Suprapubic skin (tissue), 4 donors: ENCODE results near the gene SPEM3. TPM values are rescaled to one million over a fixed set of nuclear protein-coding genes. Genes with fewer than 3 reads are reported as not detected.
"Not testable (repeated sequence)": the region's sequence is repeated elsewhere in the genome, so short reads cannot be mapped to it uniquely, and the experiment has no call there.

Experiments used
- DNase-seq, 2 donors: peaks; one replicate each; pipeline ENCODE4 v3.0.0-alpha.2; 2019; ENCODE audit warnings: low spot score in 2 of 2
- H3K27ac ChIP-seq: fragments of 200-600 bp; sonication (generic); one replicate; pipeline ENCODE4 v1.5.1; 2019
- H3K27me3 ChIP-seq: fragments of 200-600 bp; sonication (generic); one replicate; pipeline ENCODE4 v1.5.1; 2019
- H3K36me3 ChIP-seq: fragments of 200-600 bp; sonication (generic); one replicate; pipeline ENCODE4 v1.5.1; 2019
- H3K4me1 ChIP-seq: fragments of 200-600 bp; sonication (generic); one replicate; pipeline ENCODE4 v1.5.1; 2019
- H3K4me3 ChIP-seq: fragments of 200-600 bp; sonication (generic); one replicate; pipeline ENCODE4 v1.5.1; 2019; ENCODE audit warnings: mild to moderate bottlenecking
- H3K9me3 ChIP-seq: fragments of 200-600 bp; sonication (generic); one replicate; pipeline ENCODE4 v1.5.1; 2019
- EP300 ChIP-seq: sonication (generic); formaldehyde crosslinking; IDR thresholded peaks from one replicate; pipeline ENCODE4 v1.6.1; 2017; ENCODE audit warnings: antibody characterized with exemption
- POLR2A ChIP-seq, 2 donors: fragments of 450-650 bp; IDR thresholded peaks; one replicate each; pipeline ENCODE4 v1.6.1; 2017; ENCODE audit warnings: antibody characterized with exemption in 2 of 2, mild to moderate bottlenecking in 2 of 2, moderate library complexity in 2 of 2
- POLR2AphosphoS5 ChIP-seq, 3 donors: sonication (generic); formaldehyde crosslinking; IDR thresholded peaks; one replicate each; pipeline ENCODE4 v1.6.1; 2017; ENCODE audit warnings: antibody characterized with exemption in 3 of 3
- WGBS: methylation state at CpG from one replicate; pipeline ENCODE4 v1.1.5; 2018; 5-methylcytosine and 5-hydroxymethylcytosine counted together
- total RNA-seq, 4 donors: library from RNA; depleted of rRNA; stranded (reverse); fragments of >200 nt; gene quantifications; one replicate each; pipeline ENCODE4 v1.1.0, GENCODE V29; 2016
- TF ChIP-seq, protein P1 (sequence below), 2 donors: fragments of 200-600 bp in 1 of 2; fragments of 450-650 bp in 1 of 2; sonication (generic) in 1 of 2; IDR thresholded peaks; one replicate each; pipeline ENCODE4 v1.5.1; 2016 to 2019; ENCODE audit warnings: antibody characterized with exemption in 2 of 2, mild to moderate bottlenecking in 1 of 2, moderate library complexity in 1 of 2

Gene SPEM3
- total RNA-seq, 4 donors from 2014 or later, result not detected

DNA sequence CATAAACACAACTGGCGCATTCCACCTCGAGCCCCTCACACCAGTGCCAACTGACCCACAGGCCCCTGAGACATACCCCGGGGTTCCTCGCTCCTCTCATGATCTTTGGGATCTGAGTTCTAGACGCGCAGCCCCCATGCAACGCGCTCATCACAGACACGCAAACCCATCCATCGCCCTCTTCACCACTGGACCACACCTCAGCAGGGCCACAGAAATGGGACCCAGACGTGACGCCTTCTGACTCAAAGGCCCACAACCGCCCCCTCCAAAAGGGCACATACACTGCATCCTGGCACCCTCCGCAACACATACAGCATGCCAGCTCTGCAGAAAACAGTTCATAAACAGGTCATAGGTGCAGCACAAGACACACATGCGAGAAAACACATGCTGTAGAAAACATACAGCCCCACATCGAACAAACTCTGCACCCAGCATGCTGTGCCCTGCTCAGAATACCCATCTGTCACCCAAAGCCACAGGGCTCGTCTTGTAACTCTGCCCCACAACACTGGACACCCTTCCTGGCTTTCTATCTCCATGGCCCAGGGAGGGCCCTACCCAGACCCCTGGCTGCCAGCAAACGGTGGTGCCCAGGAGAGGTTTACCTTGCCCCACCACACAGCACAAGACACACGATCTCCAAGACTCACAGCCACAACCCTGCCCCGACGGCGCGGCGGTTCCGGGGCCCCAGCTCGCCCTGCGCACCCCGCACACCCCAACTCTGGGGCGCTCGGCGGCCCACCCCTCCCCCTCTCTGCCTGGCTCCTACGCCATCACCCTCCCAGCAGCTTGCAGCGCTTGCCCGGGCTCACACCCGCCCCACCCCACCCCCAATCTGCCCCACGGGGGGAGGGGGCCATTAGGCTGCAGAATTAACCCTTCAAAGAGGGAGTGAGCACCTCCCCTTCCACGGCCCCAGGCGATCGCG is 49.9 kb downstream of the SPEM3 start:
- peak overlapping the region; percentile 98 for H3K4me3 ChIP-seq
- no peak for TF ChIP-seq POLR2A (IDR thresholded peaks at IDR 0.05)
- TF ChIP-seq POLR2AphosphoS5 (IDR thresholded peaks at IDR 0.05), result no peak
- TF ChIP-seq, protein P1, sequence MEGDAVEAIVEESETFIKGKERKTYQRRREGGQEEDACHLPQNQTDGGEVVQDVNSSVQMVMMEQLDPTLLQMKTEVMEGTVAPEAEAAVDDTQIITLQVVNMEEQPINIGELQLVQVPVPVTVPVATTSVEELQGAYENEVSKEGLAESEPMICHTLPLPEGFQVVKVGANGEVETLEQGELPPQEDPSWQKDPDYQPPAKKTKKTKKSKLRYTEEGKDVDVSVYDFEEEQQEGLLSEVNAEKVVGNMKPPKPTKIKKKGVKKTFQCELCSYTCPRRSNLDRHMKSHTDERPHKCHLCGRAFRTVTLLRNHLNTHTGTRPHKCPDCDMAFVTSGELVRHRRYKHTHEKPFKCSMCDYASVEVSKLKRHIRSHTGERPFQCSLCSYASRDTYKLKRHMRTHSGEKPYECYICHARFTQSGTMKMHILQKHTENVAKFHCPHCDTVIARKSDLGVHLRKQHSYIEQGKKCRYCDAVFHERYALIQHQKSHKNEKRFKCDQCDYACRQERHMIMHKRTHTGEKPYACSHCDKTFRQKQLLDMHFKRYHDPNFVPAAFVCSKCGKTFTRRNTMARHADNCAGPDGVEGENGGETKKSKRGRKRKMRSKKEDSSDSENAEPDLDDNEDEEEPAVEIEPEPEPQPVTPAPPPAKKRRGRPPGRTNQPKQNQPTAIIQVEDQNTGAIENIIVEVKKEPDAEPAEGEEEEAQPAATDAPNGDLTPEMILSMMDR (IDR thresholded peaks at IDR 0.05), result no peak
- TF ChIP-seq EP300, result no peak
- H3K36me3 ChIP-seq, result no peaks in the 10 kb centered on the region
- H3K27ac ChIP-seq, result peak overlapping the region; percentile 100
- 22% methylated on average over 16 of the region's 40 CpGs for WGBS
- peaks cover 71% of the 10 kb centered on the region for H3K4me1 ChIP-seq
- no peaks in the 10 kb centered on the region for H3K9me3 ChIP-seq
- DNase-seq, result no peak
- H3K27me3 ChIP-seq, result no peaks in the 10 kb centered on the region

DNA sequence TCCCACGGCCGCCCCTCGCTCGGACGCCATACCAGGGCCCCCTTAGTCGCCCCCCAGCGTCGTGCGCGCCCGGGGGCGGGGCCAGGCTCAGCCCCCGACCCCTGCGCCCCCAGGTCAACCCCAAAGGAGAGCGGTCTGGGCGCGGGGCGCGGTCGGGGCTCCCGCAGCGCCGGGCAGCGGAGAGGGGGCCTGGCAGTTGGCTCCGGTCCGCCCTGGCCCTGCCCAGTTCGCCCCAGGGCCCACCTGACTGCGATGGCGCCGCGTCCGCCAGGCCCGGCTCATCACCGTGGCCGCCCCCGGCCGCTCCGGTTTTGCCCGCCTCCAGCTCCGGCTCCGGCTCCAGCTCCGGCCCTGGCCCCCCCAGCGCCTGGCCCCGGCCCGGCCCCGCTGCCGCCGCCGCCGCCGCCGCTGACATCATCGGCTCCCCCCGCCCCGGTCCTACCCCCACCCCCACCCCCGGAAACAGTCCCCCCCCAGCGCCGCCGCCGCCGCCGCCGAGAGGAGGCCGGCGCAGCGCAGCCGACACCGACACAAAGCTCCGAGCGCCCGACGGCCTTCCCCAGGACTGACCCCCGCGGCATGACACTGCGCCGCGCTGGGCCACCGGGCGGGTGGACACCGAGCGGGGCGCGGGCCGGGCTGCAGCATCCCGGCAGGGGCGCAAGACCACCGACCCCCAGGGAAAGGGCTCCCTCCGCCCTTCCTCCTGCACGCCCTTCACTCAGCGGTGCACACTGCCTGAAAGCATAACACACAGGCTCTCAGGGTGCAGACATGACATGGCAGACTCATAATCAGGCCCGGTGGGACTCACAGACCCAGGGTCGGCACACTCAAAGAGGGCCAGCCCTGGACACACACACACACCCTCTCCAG is 50.8 kb downstream of the SPEM3 start, which contains the start of gene ZBTB4:
Gene ZBTB4 (minus strand): TSS at position 419 of the 876 bp plus-strand sequence. CDS start 12,830 bp downstream, outside the sequence.
- Histone ChIP-seq H3K36me3 (no peaks in the 10 kb centered on the region), H3K4me3 (peak within 1 kb of the TSS; percentile 98), H3K4me1 (peaks cover 71% of the 10 kb centered on the region), H3K9me3 (no peaks in the 10 kb centered on the region), H3K27me3 (no peaks in the 10 kb centered on the region), H3K27ac (peak within 1 kb of the TSS; percentile 100)
- DNase-seq, result no peak
- peak in 1 of 3 donors; percentile 34 for TF ChIP-seq POLR2AphosphoS5 (IDR thresholded peaks at IDR 0.05)
- no peak for TF ChIP-seq EP300
- WGBS, result 0% methylated on average over 6 of the region's 92 CpGs

DNA sequence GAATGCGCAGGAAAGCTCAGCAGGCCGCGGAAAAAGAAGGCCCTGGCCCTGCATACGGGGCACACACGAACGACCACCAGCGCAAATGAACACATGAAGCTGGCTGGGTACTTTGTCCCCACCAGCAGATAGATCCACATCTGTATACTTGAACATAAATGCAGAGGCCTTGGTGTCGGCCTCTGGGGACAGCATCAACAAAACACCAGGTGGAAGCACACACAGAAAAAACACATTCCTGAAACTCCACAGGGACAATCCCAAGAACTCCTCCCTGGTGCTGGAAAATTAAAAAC is 51.4 kb downstream of the SPEM3 start:
- Histone ChIP-seq H3K9me3 (no peaks in the 10 kb centered on the region), H3K4me3 (peak overlapping the region; percentile 98), H3K4me1 (peaks cover 66% of the 10 kb centered on the region), H3K36me3 (no peaks in the 10 kb centered on the region), H3K27me3 (no peaks in the 10 kb centered on the region), H3K27ac (peak overlapping the region; percentile 100)
- no peak for TF ChIP-seq EP300
- no peak for TF ChIP-seq POLR2AphosphoS5 (IDR thresholded peaks at IDR 0.05)
- no peak for TF ChIP-seq POLR2A (IDR thresholded peaks at IDR 0.05)
- no peak for DNase-seq
- 0% methylated on average over 6 of the region's 8 CpGs for WGBS

DNA sequence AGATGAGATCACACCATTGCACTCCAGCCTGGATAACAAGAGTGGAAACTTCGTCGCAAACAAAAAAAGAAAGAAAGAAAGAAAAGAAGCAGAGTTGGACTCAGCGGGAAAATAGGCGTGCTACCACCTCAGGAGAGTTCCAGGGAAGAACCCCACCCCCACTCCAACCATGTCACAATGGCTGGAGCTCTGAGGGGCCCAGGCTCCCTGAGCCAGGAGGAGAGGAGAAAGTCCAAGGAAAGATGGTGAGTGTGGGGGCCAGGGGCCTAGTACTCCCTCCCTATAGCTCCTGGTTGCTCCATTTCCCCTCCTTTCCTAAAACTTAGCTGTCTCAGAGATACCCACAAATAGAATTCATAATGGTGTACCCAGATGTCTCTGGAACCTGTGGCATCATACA is 52.6 kb downstream of the SPEM3 start, which contains the start of gene SLC35G6:
Gene SLC35G6 (plus strand): TSS at position 172 of the 400 bp plus-strand sequence. CDS start 71 bp downstream, at position 243.
- H3K4me3 ChIP-seq, result peak within 1 kb of the TSS; percentile 98
- not testable (repeated sequence) for DNase-seq, H3K27me3 ChIP-seq, H3K9me3 ChIP-seq, H3K36me3 ChIP-seq
- WGBS, result 83% methylated on average over 4 of the region's 4 CpGs
- peaks cover 65% of the 10 kb centered on the region for H3K4me1 ChIP-seq
- H3K27ac ChIP-seq, result peak within 1 kb of the TSS; percentile 100

DNA sequence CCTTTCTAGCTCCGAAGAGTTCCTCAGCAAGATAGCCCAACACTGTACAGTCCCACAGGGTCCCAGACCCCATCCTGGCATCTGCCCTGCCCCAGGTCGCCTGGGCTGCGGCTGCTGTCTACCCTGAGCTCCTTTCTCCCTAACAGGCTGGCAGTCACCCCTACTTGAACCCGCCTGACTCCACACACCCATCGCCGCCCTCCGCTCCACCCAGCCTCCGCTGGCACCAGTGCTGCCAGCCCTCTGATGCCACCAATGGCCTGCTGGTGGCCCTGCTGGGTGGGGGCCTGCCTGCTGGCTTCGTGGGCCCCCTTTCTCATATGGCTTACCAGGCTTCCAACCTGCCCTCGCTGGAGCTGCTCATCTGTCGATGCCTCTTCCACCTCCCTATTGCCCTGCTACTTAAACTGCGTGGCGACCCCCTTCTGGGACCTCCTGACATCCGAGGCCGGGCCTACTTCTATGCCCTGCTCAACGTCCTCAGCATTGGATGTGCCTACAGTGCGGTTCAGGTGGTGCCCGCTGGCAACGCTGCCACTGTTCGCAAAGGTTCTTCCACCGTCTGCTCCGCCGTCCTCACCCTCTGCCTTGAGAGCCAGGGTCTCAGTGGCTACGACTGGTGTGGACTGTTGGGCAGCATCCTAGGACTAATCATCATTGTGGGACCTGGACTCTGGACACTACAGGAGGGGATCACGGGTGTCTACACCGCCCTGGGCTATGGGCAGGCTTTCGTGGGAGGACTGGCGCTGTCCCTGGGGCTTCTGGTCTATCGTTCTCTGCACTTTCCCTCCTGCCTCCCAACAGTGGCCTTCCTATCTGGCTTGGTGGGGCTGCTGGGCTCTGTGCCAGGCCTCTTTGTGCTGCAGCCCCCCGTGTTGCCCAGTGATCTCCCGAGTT is 53.4 kb downstream of the SPEM3 start:
- H3K36me3 ChIP-seq, H3K4me3 ChIP-seq, H3K9me3 ChIP-seq, DNase-seq, H3K27me3 ChIP-seq: not testable (repeated sequence)
- 91% methylated on average over 28 of the region's 31 CpGs for WGBS
- Histone ChIP-seq H3K4me1 (peaks cover 65% of the 10 kb centered on the region), H3K27ac (peak overlapping the region; percentile 100)

Other genes with a start within 250 kb of the SPEM3 start
- gene ASGR1, start 249.5 kb upstream of the SPEM3 start, total RNA-seq, result 1 to 10 TPM; 1.3 to 2.3 (median 2.0) TPM
- gene DLG4, start 209.0 kb upstream of the SPEM3 start, total RNA-seq, result 10 to 100 TPM in 1 of 4 donors, 1 to 10 TPM in 3; 2.9 to 12.7 (median 3.2) TPM
- gene ACADVL, start 208.9 kb upstream of the SPEM3 start, total RNA-seq, result 1,000 to 10,000 TPM in 1 of 4 donors, 100 to 1,000 TPM in 3; 565 to 1,687 (median 703) TPM
- gene DVL2, start 194.3 kb upstream of the SPEM3 start, total RNA-seq, result 10 to 100 TPM; 53.2 to 78.1 (median 55.5) TPM
- gene PHF23, start 189.4 kb upstream of the SPEM3 start, total RNA-seq, result 10 to 100 TPM; 19.0 to 35.0 (median 29.1) TPM
- 100 to 1,000 TPM; 446 to 840 (median 533) TPM for gene GABARAP, start 186.4 kb upstream of the SPEM3 start, total RNA-seq
- gene CTDNEP1, start 177.1 kb upstream of the SPEM3 start, total RNA-seq, result 10 to 100 TPM; 54.7 to 80.6 (median 72.1) TPM
- gene ELP5, start 176.6 kb upstream of the SPEM3 start, total RNA-seq, result 10 to 100 TPM; 13.6 to 29.7 (median 20.3) TPM
- 10 to 100 TPM in 2 of 4 donors, 1 to 10 TPM in 2; 7.7 to 14.5 (median 11.0) TPM for gene CLDN7, start 166.4 kb upstream of the SPEM3 start, total RNA-seq
- 10 to 100 TPM in 2 of 4 donors, 1 to 10 TPM in 2; 2.4 to 19.4 (median 10.8) TPM for gene SLC2A4, start 147.1 kb upstream of the SPEM3 start, total RNA-seq
- 1 to 10 TPM; 1.9 to 9.7 (median 4.0) TPM for gene YBX2, start 134.2 kb upstream of the SPEM3 start, total RNA-seq
- gene EIF5A, start 121.2 kb upstream of the SPEM3 start, total RNA-seq, result 100 to 1,000 TPM; 172 to 314 (median 239) TPM
- 100 to 1,000 TPM in 1 of 4 donors, 10 to 100 TPM in 3; 77.4 to 123 (median 87.0) TPM for gene GPS2, start 113.5 kb upstream of the SPEM3 start, total RNA-seq
- gene NEURL4, start 99.5 kb upstream of the SPEM3 start, total RNA-seq, result 10 to 100 TPM; 11.7 to 51.3 (median 20.6) TPM
- gene ACAP1, start 92.3 kb upstream of the SPEM3 start, total RNA-seq, result 10 to 100 TPM in 1 of 4 donors, 1 to 10 TPM in 2, under 1 TPM in 1; 0.70 to 12.4 (median 4.5) TPM
- gene KCTD11, start 76.7 kb upstream of the SPEM3 start, total RNA-seq, result 10 to 100 TPM in 3 of 4 donors, 1 to 10 TPM in 1; 9.1 to 50.1 (median 32.4) TPM
- gene TMEM95, start 73.7 kb upstream of the SPEM3 start, total RNA-seq, result under 1 TPM in 1 of 4 donors, not detected in 3; 0.44 TPM
- 10 to 100 TPM; 15.3 to 42.9 (median 20.7) TPM for gene TNK1, start 47.8 kb upstream of the SPEM3 start, total RNA-seq
- 10 to 100 TPM; 21.6 to 55.3 (median 40.7) TPM for gene PLSCR3, start 34.3 kb upstream of the SPEM3 start, total RNA-seq
- 100 to 1,000 TPM in 2 of 4 donors, 10 to 100 TPM in 2; 53.5 to 128 (median 89.6) TPM for gene TMEM256, start 24.8 kb upstream of the SPEM3 start, total RNA-seq
- gene NLGN2, start 21.0 kb upstream of the SPEM3 start, total RNA-seq, result 10 to 100 TPM in 1 of 4 donors, 1 to 10 TPM in 3; 5.9 to 17.9 (median 8.1) TPM
- gene SPEM1, start 8.5 kb upstream of the SPEM3 start, total RNA-seq, result not detected
- gene SPEM2, start 3.2 kb upstream of the SPEM3 start, total RNA-seq, result not detected
- gene TMEM102, start 6.6 kb downstream of the SPEM3 start, total RNA-seq, result 10 to 100 TPM; 18.7 to 24.5 (median 19.5) TPM
- gene FGF11, start 10.7 kb downstream of the SPEM3 start, total RNA-seq, result 10 to 100 TPM; 10.3 to 28.5 (median 12.5) TPM
- gene CHRNB1, start 16.2 kb downstream of the SPEM3 start, total RNA-seq, result 10 to 100 TPM in 2 of 4 donors, 1 to 10 TPM in 2; 7.3 to 11.3 (median 9.7) TPM
- 10 to 100 TPM; 36.1 to 65.7 (median 45.3) TPM for gene ZBTB4, start 50.8 kb downstream of the SPEM3 start, total RNA-seq
- gene SLC35G6, start 52.6 kb downstream of the SPEM3 start, total RNA-seq, result not detected
- gene POLR2A, start 55.5 kb downstream of the SPEM3 start, total RNA-seq, result 100 to 1,000 TPM; 104 to 194 (median 140) TPM
- gene TNFSF12, start 120.2 kb downstream of the SPEM3 start, total RNA-seq, result 10 to 100 TPM; 12.7 to 28.4 (median 18.0) TPM
- 10 to 100 TPM in 3 of 4 donors, 1 to 10 TPM in 1; 9.6 to 26.6 (median 15.5) TPM for gene TNFSF13, start 129.9 kb downstream of the SPEM3 start, total RNA-seq
- 10 to 100 TPM; 40.2 to 53.5 (median 51.6) TPM for gene SENP3, start 133.1 kb downstream of the SPEM3 start, total RNA-seq
- 10 to 100 TPM in 1 of 4 donors, 1 to 10 TPM in 3; 5.0 to 13.2 (median 9.6) TPM for gene CD68, start 150.8 kb downstream of the SPEM3 start, total RNA-seq
- 100 to 1,000 TPM in 1 of 4 donors, 10 to 100 TPM in 3; 54.3 to 104 (median 86.3) TPM for gene MPDU1, start 155.0 kb downstream of the SPEM3 start, total RNA-seq
- gene SOX15, start 161.2 kb downstream of the SPEM3 start, total RNA-seq, result 100 to 1,000 TPM in 2 of 4 donors, 10 to 100 TPM in 2; 68.0 to 140 (median 102) TPM
- gene FXR2, start 186.0 kb downstream of the SPEM3 start, total RNA-seq, result 10 to 100 TPM; 21.0 to 25.6 (median 22.5) TPM
- gene SAT2, start 199.0 kb downstream of the SPEM3 start, total RNA-seq, result 10 to 100 TPM; 28.7 to 58.8 (median 39.9) TPM
- not detected for gene SHBG, start 201.3 kb downstream of the SPEM3 start, total RNA-seq
- 1 to 10 TPM in 1 of 4 donors, under 1 TPM in 3; 0.49 to 4.2 (median 0.74) TPM for gene ATP1B2, start 222.1 kb downstream of the SPEM3 start, total RNA-seq